ENCODE measurements around the gene SEMA4D.

GRCh38 chr9:89340332-89340731 is 157.6 kb downstream of the SEMA4D start:
- TF ChIP-seq, protein P1, sequence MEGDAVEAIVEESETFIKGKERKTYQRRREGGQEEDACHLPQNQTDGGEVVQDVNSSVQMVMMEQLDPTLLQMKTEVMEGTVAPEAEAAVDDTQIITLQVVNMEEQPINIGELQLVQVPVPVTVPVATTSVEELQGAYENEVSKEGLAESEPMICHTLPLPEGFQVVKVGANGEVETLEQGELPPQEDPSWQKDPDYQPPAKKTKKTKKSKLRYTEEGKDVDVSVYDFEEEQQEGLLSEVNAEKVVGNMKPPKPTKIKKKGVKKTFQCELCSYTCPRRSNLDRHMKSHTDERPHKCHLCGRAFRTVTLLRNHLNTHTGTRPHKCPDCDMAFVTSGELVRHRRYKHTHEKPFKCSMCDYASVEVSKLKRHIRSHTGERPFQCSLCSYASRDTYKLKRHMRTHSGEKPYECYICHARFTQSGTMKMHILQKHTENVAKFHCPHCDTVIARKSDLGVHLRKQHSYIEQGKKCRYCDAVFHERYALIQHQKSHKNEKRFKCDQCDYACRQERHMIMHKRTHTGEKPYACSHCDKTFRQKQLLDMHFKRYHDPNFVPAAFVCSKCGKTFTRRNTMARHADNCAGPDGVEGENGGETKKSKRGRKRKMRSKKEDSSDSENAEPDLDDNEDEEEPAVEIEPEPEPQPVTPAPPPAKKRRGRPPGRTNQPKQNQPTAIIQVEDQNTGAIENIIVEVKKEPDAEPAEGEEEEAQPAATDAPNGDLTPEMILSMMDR (IDR thresholded peaks at IDR 0.05; ENCODE audit: low read depth, low read length): no peak
- TF ChIP-seq POLR2A (IDR thresholded peaks at IDR 0.05; ENCODE audit: extremely low read depth, insufficient read length) (no peak), MAX (IDR thresholded peaks at IDR 0.05; ENCODE audit: low read depth, low read length) (no peak)

Data from NB4 (cell line).